SU-DHL-6 (cell line): ENCODE measurements around the gene LPCAT2.

Experiments
- H2AFZ ChIP-seq: fragments of 200-600 bp; sonication (generic); 2 replicates; pipeline ENCODE4 v1.6.1; 2014; ENCODE audit warnings: low read depth, mild to moderate bottlenecking, moderate library complexity, mixed read lengths, antibody characterized with exemption, low read length; ENCODE audit not compliant: severe bottlenecking
- H3F3A ChIP-seq: fragments of 200-600 bp; shearing (Covaris generic); 2 replicates; pipeline ENCODE4 v1.6.0; 2016; ENCODE audit warnings: antibody characterized with exemption, mild to moderate bottlenecking; ENCODE audit not compliant: insufficient read depth
- H3K27ac ChIP-seq: fragments of 200-600 bp; sonication (generic); 2 replicates; pipeline ENCODE4 v1.5.1; 2016; ENCODE audit warnings: low read depth, mild to moderate bottlenecking, low read length, moderate library complexity, mixed read lengths
- H3K27me3 ChIP-seq: fragments of 200-600 bp; sonication (generic), shearing (Covaris generic); 2 replicates; pipeline ENCODE4 v1.6.0; 2014; ENCODE audit warnings: mild to moderate bottlenecking, low read length
- H3K36me3 ChIP-seq: fragments of 200-600 bp; sonication (generic); 2 replicates; pipeline ENCODE4 v1.6.1; 2014; ENCODE audit warnings: mild to moderate bottlenecking, low read length, mixed read lengths
- H3K4me2 ChIP-seq: fragments of 300-600, 200-600 bp; shearing (Covaris generic), sonication (generic); 2 replicates; pipeline ENCODE4 v1.6.0; 2014; ENCODE audit warnings: low read length, low read depth, mild to moderate bottlenecking; ENCODE audit not compliant: poor library complexity, severe bottlenecking
- H3K4me3 ChIP-seq: fragments of 200-600 bp; sonication (generic); 2 replicates; pipeline ENCODE4 v1.5.1; 2014; ENCODE audit warnings: antibody characterized with exemption, low read length, mild to moderate bottlenecking, mixed read lengths; ENCODE audit not compliant: insufficient read depth, poor library complexity, severe bottlenecking
- H3K79me2 ChIP-seq: fragments of 200-600 bp; sonication (generic); 2 replicates; pipeline ENCODE4 v1.6.1; 2014; ENCODE audit warnings: mild to moderate bottlenecking, low read length, moderate library complexity; ENCODE audit not compliant: insufficient read depth
- H3K9ac ChIP-seq: fragments of 200-600 bp; sonication (generic); 2 replicates; pipeline ENCODE4 v1.7.0; 2014; ENCODE audit warnings: mild to moderate bottlenecking, low read length
- H3K9me2 ChIP-seq: fragments of 200-600 bp; sonication (generic); replicated peaks from 2 replicates; pipeline ENCODE4 v1.6.1; 2014; ENCODE audit warnings: low read length; ENCODE audit not compliant: insufficient read depth
- H3K9me3 ChIP-seq: fragments of 200-600 bp; sonication (generic); 2 replicates; pipeline ENCODE4 v1.6.1; 2014; ENCODE audit warnings: low read length, mixed read lengths; ENCODE audit not compliant: insufficient read depth
- H4K20me1 ChIP-seq: fragments of 200-600 bp; sonication (generic); 2 replicates; pipeline ENCODE4 v1.6.1; 2014; ENCODE audit warnings: low read depth, mild to moderate bottlenecking, antibody characterized with exemption, low read length, moderate library complexity, mixed read lengths
- CTCF ChIP-seq: fragments of 200-600 bp; sonication (generic); IDR thresholded peaks from one replicate; pipeline ENCODE4 v1.5.1; 2017; ENCODE audit warnings: antibody characterized with exemption, mild to moderate bottlenecking, low read length, moderate library complexity; ENCODE audit not compliant: insufficient read depth, poor library complexity, severe bottlenecking
- EZH2phosphoT487 ChIP-seq: fragments of 200-600 bp; sonication (generic), shearing (Covaris generic); conservative IDR thresholded peaks from 2 replicates; pipeline ENCODE4 v1.6.1; 2018; ENCODE audit warnings: mild to moderate bottlenecking, antibody characterized with exemption, low read length, moderate library complexity, mixed read lengths

LPCAT2 gene

GRCh38 chr16:55479430-55480140, 29.3 kb upstream of the LPCAT2 start:
- no peaks in the 10 kb centered on the region for H3K9me3 ChIP-seq
- no peaks in the 10 kb centered on the region for H3K79me2 ChIP-seq
- H2AFZ ChIP-seq = no peak overlapping the region
- H3K27ac ChIP-seq = no peak overlapping the region
- H3F3A ChIP-seq = no peaks in the 10 kb centered on the region
- no peaks in the 10 kb centered on the region for H3K9me2 ChIP-seq
- H3K4me3 ChIP-seq = no peak overlapping the region
- H4K20me1 ChIP-seq = no peaks in the 10 kb centered on the region
- H3K9ac ChIP-seq = no peak overlapping the region
- no peaks in the 10 kb centered on the region for H3K36me3 ChIP-seq
- TF ChIP-seq EZH2phosphoT487 (no peak), CTCF (no peak)
- H3K4me2 ChIP-seq = no peak overlapping the region
- H3K27me3 ChIP-seq = no peaks in the 10 kb centered on the region

GRCh38 chr16:55480228-55480655, 28.6 kb upstream of the LPCAT2 start:
- Histone ChIP-seq H4K20me1 (no peaks in the 10 kb centered on the region), H3K27me3 (no peaks in the 10 kb centered on the region), H3K9ac (no peak overlapping the region), H2AFZ (no peak overlapping the region), H3F3A (no peaks in the 10 kb centered on the region), H3K4me3 (no peak overlapping the region), H3K9me2 (no peaks in the 10 kb centered on the region), H3K27ac (no peak overlapping the region), H3K79me2 (no peaks in the 10 kb centered on the region), H3K36me3 (no peaks in the 10 kb centered on the region), H3K9me3 (no peaks in the 10 kb centered on the region), H3K4me2 (no peak overlapping the region)
- TF ChIP-seq EZH2phosphoT487 (no peak), CTCF (no peak)

GRCh38 chr16:55481023-55481422, 27.8 kb upstream of the LPCAT2 start:
- Histone ChIP-seq H3K36me3 (no peaks in the 10 kb centered on the region), H3K9me3 (no peaks in the 10 kb centered on the region), H2AFZ (no peak overlapping the region), H4K20me1 (no peaks in the 10 kb centered on the region), H3K9ac (no peak overlapping the region), H3K79me2 (no peaks in the 10 kb centered on the region), H3F3A (no peaks in the 10 kb centered on the region), H3K4me2 (no peak overlapping the region), H3K9me2 (no peaks in the 10 kb centered on the region), H3K27ac (no peak overlapping the region), H3K4me3 (no peak overlapping the region), H3K27me3 (no peaks in the 10 kb centered on the region)
- no peak for TF ChIP-seq CTCF
- no peak for TF ChIP-seq EZH2phosphoT487
